HG03354 (cell line): ENCODE measurements around the gene PYROXD2.

Experiments used
- ATAC-seq: cut with Tn5 transposase; IDR thresholded peaks from one replicate; pipeline ENCODE4 v1.9.1; 2021; ENCODE audit warnings: mild to moderate bottlenecking; ENCODE audit not compliant: unreplicated experiment, poor library complexity, severe bottlenecking

The PYROXD2 gene

GRCh38 chr10:98417481-98417959 lies 2.5 kb upstream of the PYROXD2 start:
- ATAC-seq = no peak

GRCh38 chr10:98416606-98417388 lies 1.8 kb upstream of the PYROXD2 start:
- ATAC-seq = no peak

- ATAC-seq = no peak
These were observed 743 bp upstream of the PYROXD2 start for GRCh38 chr10:98415731-98416119.

- no peak for ATAC-seq
These were observed 427 bp downstream of the PYROXD2 start for GRCh38 chr10:98414578-98414931.

- no peak for ATAC-seq
These were observed 3.2 kb downstream of the PYROXD2 start for GRCh38 chr10:98411768-98412167.

- no peak for ATAC-seq
These were observed 3.8 kb downstream of the PYROXD2 start for GRCh38 chr10:98411166-98411565.

GRCh38 chr10:98410759-98411158 lies 4.2 kb downstream of the PYROXD2 start:
- no peak for ATAC-seq

GRCh38 chr10:98410135-98410743 lies 4.7 kb downstream of the PYROXD2 start:
- ATAC-seq = no peak

GRCh38 chr10:98408799-98409198 lies 6.2 kb downstream of the PYROXD2 start:
- ATAC-seq = no peak

GRCh38 chr10:98407744-98408241 lies 7.2 kb downstream of the PYROXD2 start:
- ATAC-seq = no peak

GRCh38 chr10:98407017-98407743 lies 7.8 kb downstream of the PYROXD2 start:
- no peak for ATAC-seq

- no peak for ATAC-seq
These were observed 9.6 kb downstream of the PYROXD2 start for GRCh38 chr10:98405422-98405821.

GRCh38 chr10:98404571-98405359 lies 10.2 kb downstream of the PYROXD2 start:
- peak; percentile 52 for ATAC-seq

- ATAC-seq = no peak
These were observed 11.0 kb downstream of the PYROXD2 start for GRCh38 chr10:98403812-98404504.

- no peak for ATAC-seq
These were observed 11.9 kb downstream of the PYROXD2 start for GRCh38 chr10:98402931-98403718.

GRCh38 chr10:98402478-98402877 lies 12.5 kb downstream of the PYROXD2 start:
- ATAC-seq = no peak

GRCh38 chr10:98400482-98400881 lies 14.5 kb downstream of the PYROXD2 start:
- ATAC-seq = no peak

- no peak for ATAC-seq
These were observed 15.2 kb downstream of the PYROXD2 start for GRCh38 chr10:98399784-98400183.
